GM10266 (cell line): ENCODE measurements around the gene GALNT10.

Experiments
- DNase-seq: peaks from one replicate; pipeline ENCODE4 v3.0.0; 2012; ENCODE audit errors: extremely low spot score
- CTCF ChIP-seq: IDR thresholded peaks from 2 replicates; pipeline ENCODE4 v1.5.1; 2012; ENCODE audit warnings: mild to moderate bottlenecking, low read depth; ENCODE audit not compliant: control insufficient read depth, insufficient read depth; ENCODE audit errors: missing control alignments

GALNT10 gene

GRCh38 chr5:154368041-154368800 lies 177.7 kb downstream of the GALNT10 start:
- no peak for DNase-seq
- TF ChIP-seq CTCF: no peak

GRCh38 chr5:154369682-154370081 lies 179.1 kb downstream of the GALNT10 start:
- TF ChIP-seq CTCF: no peak
- no peak for DNase-seq

GRCh38 chr5:154370119-154370518 lies 179.6 kb downstream of the GALNT10 start:
- no peak for DNase-seq
- TF ChIP-seq CTCF: no peak

GRCh38 chr5:154370813-154371212 lies 180.3 kb downstream of the GALNT10 start:
- TF ChIP-seq CTCF: no peak
- DNase-seq: no peak

GRCh38 chr5:154371687-154372086 lies 181.2 kb downstream of the GALNT10 start:
- no peak for DNase-seq
- no peak for TF ChIP-seq CTCF

- DNase-seq: no peak
- no peak for TF ChIP-seq CTCF
Observed at GRCh38 chr5:154372661-154373060, 182.1 kb downstream of the GALNT10 start.

- TF ChIP-seq CTCF: no peak
- DNase-seq: no peak
Observed at GRCh38 chr5:154373326-154373725, 182.8 kb downstream of the GALNT10 start.
